DOHH2 (cell line): Measurements from ENCODE around the gene UNC13B.

Source experiments
- CTCF ChIP-seq: fragments of 200-600 bp; sonication (generic); IDR thresholded peaks from one replicate; pipeline ENCODE4 v1.5.1; 2014; ENCODE audit warnings: antibody characterized with exemption, mild to moderate bottlenecking, low read depth, low read length; ENCODE audit not compliant: poor library complexity, severe bottlenecking
- EZH2phosphoT487 ChIP-seq: fragments of 200-600 bp; sonication (generic); IDR thresholded peaks from 2 replicates; pipeline ENCODE4 v1.6.1; 2017; ENCODE audit warnings: borderline replicate concordance, mild to moderate bottlenecking, antibody characterized with exemption, low read length, moderate library complexity, mixed read lengths

- TF ChIP-seq CTCF (no peak), EZH2phosphoT487 (no peak)
These were observed 28.4 kb downstream of the UNC13B start for GRCh38 chr9:35190203-35190602.
